SU-DHL-6 (cell line): ENCODE measurements around the gene PLEKHA5.
A peak's percentile ranks its signal among the peaks of the same experiment; 100 is the strongest.

Source experiments
- H2AFZ ChIP-seq: fragments of 200-600 bp; sonication (generic); 2 replicates; pipeline ENCODE4 v1.6.1; 2014; ENCODE audit warnings: low read depth, mild to moderate bottlenecking, moderate library complexity, mixed read lengths, antibody characterized with exemption, low read length; ENCODE audit not compliant: severe bottlenecking
- H3F3A ChIP-seq: fragments of 200-600 bp; shearing (Covaris generic); 2 replicates; pipeline ENCODE4 v1.6.0; 2016; ENCODE audit warnings: antibody characterized with exemption, mild to moderate bottlenecking; ENCODE audit not compliant: insufficient read depth
- H3K27ac ChIP-seq: fragments of 200-600 bp; sonication (generic); 2 replicates; pipeline ENCODE4 v1.5.1; 2016; ENCODE audit warnings: low read depth, mild to moderate bottlenecking, low read length, moderate library complexity, mixed read lengths
- H3K27me3 ChIP-seq: fragments of 200-600 bp; sonication (generic), shearing (Covaris generic); 2 replicates; pipeline ENCODE4 v1.6.0; 2014; ENCODE audit warnings: mild to moderate bottlenecking, low read length
- H3K36me3 ChIP-seq: fragments of 200-600 bp; sonication (generic); 2 replicates; pipeline ENCODE4 v1.6.1; 2014; ENCODE audit warnings: mild to moderate bottlenecking, low read length, mixed read lengths
- H3K4me2 ChIP-seq: fragments of 300-600, 200-600 bp; shearing (Covaris generic), sonication (generic); 2 replicates; pipeline ENCODE4 v1.6.0; 2014; ENCODE audit warnings: low read length, low read depth, mild to moderate bottlenecking; ENCODE audit not compliant: poor library complexity, severe bottlenecking
- H3K4me3 ChIP-seq: fragments of 200-600 bp; sonication (generic); 2 replicates; pipeline ENCODE4 v1.5.1; 2014; ENCODE audit warnings: antibody characterized with exemption, low read length, mild to moderate bottlenecking, mixed read lengths; ENCODE audit not compliant: insufficient read depth, poor library complexity, severe bottlenecking
- H3K79me2 ChIP-seq: fragments of 200-600 bp; sonication (generic); 2 replicates; pipeline ENCODE4 v1.6.1; 2014; ENCODE audit warnings: mild to moderate bottlenecking, low read length, moderate library complexity; ENCODE audit not compliant: insufficient read depth
- H3K9ac ChIP-seq: fragments of 200-600 bp; sonication (generic); 2 replicates; pipeline ENCODE4 v1.7.0; 2014; ENCODE audit warnings: mild to moderate bottlenecking, low read length
- H3K9me2 ChIP-seq: fragments of 200-600 bp; sonication (generic); replicated peaks from 2 replicates; pipeline ENCODE4 v1.6.1; 2014; ENCODE audit warnings: low read length; ENCODE audit not compliant: insufficient read depth
- H3K9me3 ChIP-seq: fragments of 200-600 bp; sonication (generic); 2 replicates; pipeline ENCODE4 v1.6.1; 2014; ENCODE audit warnings: low read length, mixed read lengths; ENCODE audit not compliant: insufficient read depth
- H4K20me1 ChIP-seq: fragments of 200-600 bp; sonication (generic); 2 replicates; pipeline ENCODE4 v1.6.1; 2014; ENCODE audit warnings: low read depth, mild to moderate bottlenecking, antibody characterized with exemption, low read length, moderate library complexity, mixed read lengths
- CTCF ChIP-seq: fragments of 200-600 bp; sonication (generic); IDR thresholded peaks from one replicate; pipeline ENCODE4 v1.5.1; 2017; ENCODE audit warnings: antibody characterized with exemption, mild to moderate bottlenecking, low read length, moderate library complexity; ENCODE audit not compliant: insufficient read depth, poor library complexity, severe bottlenecking
- EZH2phosphoT487 ChIP-seq: fragments of 200-600 bp; sonication (generic), shearing (Covaris generic); conservative IDR thresholded peaks from 2 replicates; pipeline ENCODE4 v1.6.1; 2018; ENCODE audit warnings: mild to moderate bottlenecking, antibody characterized with exemption, low read length, moderate library complexity, mixed read lengths

Gene PLEKHA5

GRCh38 chr12:19186722-19187661 is 57.5 kb downstream of the PLEKHA5 start:
- H3K4me3 ChIP-seq = no peak overlapping the region
- H3K9me2 ChIP-seq = no peaks in the 10 kb centered on the region
- peak; percentile 49 for TF ChIP-seq CTCF
- TF ChIP-seq EZH2phosphoT487 = no peak
- H3K79me2 ChIP-seq = no peaks in the 10 kb centered on the region
- no peaks in the 10 kb centered on the region for H3K27me3 ChIP-seq
- no peak overlapping the region for H3K9ac ChIP-seq
- H3F3A ChIP-seq = no peaks in the 10 kb centered on the region
- no peak overlapping the region for H2AFZ ChIP-seq
- H4K20me1 ChIP-seq = no peaks in the 10 kb centered on the region
- H3K4me2 ChIP-seq = no peak overlapping the region
- H3K9me3 ChIP-seq = no peaks in the 10 kb centered on the region
- H3K27ac ChIP-seq = no peak overlapping the region
- no peaks in the 10 kb centered on the region for H3K36me3 ChIP-seq

- Histone ChIP-seq H3K4me3 (no peak overlapping the region), H3K36me3 (no peaks in the 10 kb centered on the region), H2AFZ (no peak overlapping the region), H3K9ac (no peak overlapping the region), H3F3A (no peaks in the 10 kb centered on the region), H3K79me2 (no peaks in the 10 kb centered on the region), H3K27me3 (no peaks in the 10 kb centered on the region), H3K9me2 (no peaks in the 10 kb centered on the region), H3K4me2 (no peak overlapping the region), H3K27ac (no peak overlapping the region), H3K9me3 (no peaks in the 10 kb centered on the region), H4K20me1 (no peaks in the 10 kb centered on the region)
- TF ChIP-seq CTCF (no peak), EZH2phosphoT487 (no peak)
Observed at GRCh38 chr12:19189522-19189921, 60.0 kb downstream of the PLEKHA5 start.

GRCh38 chr12:19190292-19191031 is 60.9 kb downstream of the PLEKHA5 start:
- Histone ChIP-seq H2AFZ (no peak overlapping the region), H3K36me3 (no peaks in the 10 kb centered on the region), H4K20me1 (no peaks in the 10 kb centered on the region), H3K4me2 (no peak overlapping the region), H3F3A (no peaks in the 10 kb centered on the region), H3K79me2 (no peaks in the 10 kb centered on the region), H3K27me3 (no peaks in the 10 kb centered on the region), H3K9me2 (no peaks in the 10 kb centered on the region), H3K9me3 (no peaks in the 10 kb centered on the region), H3K27ac (no peak overlapping the region), H3K9ac (no peak overlapping the region), H3K4me3 (no peak overlapping the region)
- TF ChIP-seq EZH2phosphoT487 (no peak), CTCF (no peak)
